Ovary (tissue), 9 donors: Measurements from ENCODE around the gene RHEB. TPM values are rescaled to one million over a fixed set of nuclear protein-coding genes. Genes with fewer than 3 reads are reported as not detected.

Source experiments
- DNase-seq, 5 donors: peaks; one replicate each; pipeline ENCODE4 v3.0.0-alpha.2; 2019 to 2020
- H3K27ac ChIP-seq, 2 donors: fragments of 200-600 bp; one replicate each; pipeline versions ENCODE4 v1.5.1 to v1.8.0; 2019 to 2022
- H3K27me3 ChIP-seq: fragments of 200-600 bp; one replicate; pipeline ENCODE4 v1.8.0; 2022
- H3K36me3 ChIP-seq: fragments of 200-600 bp; sonication (generic); one replicate; pipeline ENCODE4 v1.5.1; 2019
- H3K4me1 ChIP-seq: one replicate; pipeline ENCODE4 v1.8.1; 2013; ENCODE audit warnings: mild to moderate bottlenecking, moderate library complexity; ENCODE audit not compliant: insufficient read depth
- H3K4me3 ChIP-seq: fragments of 200-600 bp; sonication (generic); one replicate; pipeline ENCODE4 v1.5.1; 2017
- H3K9me3 ChIP-seq, 2 donors: fragments of 200-600 bp in 1 of 2; sonication (generic) in 1 of 2; one replicate each; pipeline versions ENCODE4 v1.5.1 to v1.8.1; 2013 to 2019; ENCODE audit warnings: mild to moderate bottlenecking in 1 of 2, moderate library complexity in 1 of 2
- CTCF ChIP-seq, 3 donors: fragments of 450-650 bp in 2 of 3; fragments of 200-600 bp in 1 of 3; IDR thresholded peaks; one replicate each; pipeline versions ENCODE4 v1.5.1 to v1.8.0; 2016 to 2022; ENCODE audit warnings: antibody characterized with exemption in 3 of 3, mild to moderate bottlenecking in 1 of 3
- EP300 ChIP-seq: sonication (generic); formaldehyde crosslinking; IDR thresholded peaks from one replicate; pipeline ENCODE4 v1.6.1; 2017; ENCODE audit warnings: antibody characterized with exemption
- POLR2A ChIP-seq: fragments of 450-650 bp; IDR thresholded peaks from one replicate; pipeline ENCODE4 v1.6.1; 2017; ENCODE audit warnings: antibody characterized with exemption, mild to moderate bottlenecking, moderate library complexity
- WGBS, 3 donors: extraction: QIAGEN DNeasy Blood & Tissue Kit in 1 of 3; methylation state at CpG; one replicate each; pipeline versions ENCODE4 v1.1.5 to v1.1.7; 2013 to 2017; 5-methylcytosine and 5-hydroxymethylcytosine counted together
- intact Hi-C, 4 donors: fragments of 100-400 bp; cut with DNase I; formaldehyde crosslinking; loops; one replicate each; pipeline versions ENCODE4 v1.11.0 to v1.15.1; 2022 to 2023
- polyA plus RNA-seq, 2 donors: library from polyadenylated mRNA; stranded (reverse); fragments of 200-250 nt in 1 of 2; fragments of 350-450 nt in 1 of 2; fragmentation: Illumina TruSeq in 1 of 2; extraction: RNeasy Lipid Tissue Mini Kit (QIAGEN cat#74804) in 1 of 2; gene quantifications; one replicate each; pipeline ENCODE4 v1.2.3, GENCODE V29; 2013 to 2014
- total RNA-seq, 7 donors: library from RNA; depleted of rRNA in 2 of 7; stranded (reverse); fragments of >200 nt in 2 of 7; fragmentation: NEBNext Ultra II Directional in 3 of 7; extraction: Animal tissue kit (Norgen Biotek cat#: 25700) in 3 of 7; gene quantifications; one replicate each; pipeline versions ENCODE4 v1.1.0 to v1.2.4, GENCODE V29; 2016 to 2023
- donor health status: DM: no; HTN: no; CAD: no; lungs with moderate emphysema.
- donor health status: DM: no; HTN: no; CAD: no.
- donor health status: Bipolar disorder and iron deficiency.
- donor health status: DM: yes; HTN: yes; CAD: no.
- donor health status: DM: no; HTN: no; CAD: no.
- donor health status: DM: yes; HTN: yes; CAD: no.

The RHEB gene
- total and polyA plus RNA-seq, 9 donors, result 77.6 to 167 (median 91.8) TPM

DNA sequence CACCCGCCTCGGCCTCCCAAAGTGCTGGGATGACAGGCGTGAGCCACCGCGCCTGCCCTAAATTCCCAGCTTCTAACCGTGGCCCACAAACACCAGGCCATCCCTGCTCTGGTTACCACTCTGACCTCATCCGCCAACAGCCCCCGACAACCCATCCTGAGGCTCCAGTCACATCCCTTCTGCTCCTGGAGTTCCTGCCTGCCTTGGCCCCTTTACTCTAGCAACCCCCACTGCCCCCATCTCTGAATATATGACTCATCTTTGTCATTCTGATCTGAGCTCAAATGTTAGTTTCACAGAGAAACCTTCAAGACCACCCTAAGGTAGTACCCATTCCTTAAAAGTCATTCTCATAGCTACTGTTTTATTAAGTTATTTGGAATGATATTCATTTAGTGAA, 26.6 kb downstream of the RHEB start:
- Histone ChIP-seq H3K36me3 (no peaks in the 10 kb centered on the region), H3K27ac (no peak overlapping the region), H3K27me3 (no peaks in the 10 kb centered on the region), H3K4me1 (peaks cover 8% of the 10 kb centered on the region), H3K9me3 (no peaks in the 10 kb centered on the region), H3K4me3 (no peak overlapping the region)
- DNase-seq, result no peak
- intact Hi-C loops, result no loop called here
- TF ChIP-seq POLR2A, result no peak
- TF ChIP-seq EP300, result no peak
- TF ChIP-seq CTCF (IDR thresholded peaks at IDR 0.05), result no peak
- 96 to 98% (median 96%) methylated on average over 8 of the region's 8 CpGs for WGBS, 3 donors

GRCh38 chr7:151491859-151492258, 27.8 kb downstream of the RHEB start:
- no peak overlapping the region for H3K27ac ChIP-seq
- H3K27me3 ChIP-seq, result no peaks in the 10 kb centered on the region
- H3K36me3 ChIP-seq, result no peaks in the 10 kb centered on the region
- peaks cover 8% of the 10 kb centered on the region for H3K4me1 ChIP-seq
- no peak overlapping the region for H3K4me3 ChIP-seq
- intact Hi-C loops, result no loop called here
- TF ChIP-seq POLR2A (no peak), EP300 (no peak), CTCF (IDR thresholded peaks at IDR 0.05) (no peak)
- WGBS, 3 donors, result 71 to 90% (median 79%) methylated on average over 3 of the region's 3 CpGs
- H3K9me3 ChIP-seq, result no peaks in the 10 kb centered on the region
- DNase-seq, result no peak

DNA sequence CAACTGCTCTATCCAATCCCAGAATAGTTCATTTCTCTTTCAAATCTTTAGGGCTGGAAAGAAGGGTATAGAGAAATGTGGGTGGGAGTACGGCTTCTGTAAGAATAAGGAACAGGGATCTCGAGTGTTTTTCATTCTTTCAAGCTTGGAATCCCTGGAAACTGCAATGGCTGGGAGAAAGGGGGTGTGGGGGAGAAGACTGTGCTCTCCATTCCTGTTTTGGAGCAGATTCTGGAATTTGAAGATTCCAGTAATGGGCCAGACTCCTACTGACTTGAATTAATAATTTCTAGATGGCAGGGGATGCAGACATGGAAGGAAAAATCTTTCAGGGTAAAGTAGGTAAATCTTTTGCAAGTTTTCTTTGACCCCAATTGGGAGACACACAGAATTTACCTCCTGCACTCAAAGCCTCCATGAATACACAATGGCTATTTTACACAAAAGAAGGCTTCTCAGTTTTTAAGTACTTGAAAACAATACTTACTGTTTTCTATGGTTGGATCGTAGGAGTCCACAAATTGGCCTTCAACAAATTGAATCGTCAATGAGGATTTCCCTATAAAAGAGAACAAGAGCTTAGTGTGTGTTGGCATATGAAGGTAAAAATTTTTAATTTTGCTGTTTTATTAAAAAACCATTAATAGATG, 29.1 kb downstream of the RHEB start:
- TF ChIP-seq EP300 (no peak), POLR2A (no peak)
- Histone ChIP-seq H3K4me3 (no peak overlapping the region), H3K27ac (no peak overlapping the region), H3K36me3 (no peaks in the 10 kb centered on the region), H3K9me3 (no peaks in the 10 kb centered on the region), H3K27me3 (no peaks in the 10 kb centered on the region), H3K4me1 (peaks cover 3% of the 10 kb centered on the region)
- 43 to 49% (median 47%) methylated on average over 4 of the region's 4 CpGs for WGBS, 3 donors
- intact Hi-C loops, result no loop called here
- DNase-seq, result no peak

DNA sequence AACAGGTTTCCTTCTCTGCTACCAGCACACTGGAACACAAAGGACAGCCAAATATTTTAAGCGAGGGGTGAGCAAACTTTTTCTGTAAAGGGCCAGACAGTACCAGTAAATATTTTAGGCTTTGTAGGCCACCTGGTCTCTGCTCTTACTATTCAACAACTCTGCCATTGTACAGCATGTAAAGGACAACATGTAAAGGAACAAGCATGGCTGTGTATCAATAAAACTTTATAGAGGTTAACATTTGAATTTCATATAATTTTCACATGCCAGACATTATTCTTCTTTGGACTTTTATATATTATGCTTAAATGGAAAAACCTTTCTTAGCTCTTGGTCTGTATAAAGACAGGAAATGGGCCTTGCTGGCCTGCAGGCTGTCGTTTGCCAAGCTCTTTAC, 30.2 kb downstream of the RHEB start:
- Histone ChIP-seq H3K36me3 (no peaks in the 10 kb centered on the region), H3K27me3 (no peaks in the 10 kb centered on the region), H3K27ac (no peak overlapping the region), H3K4me3 (no peak overlapping the region), H3K9me3 (no peaks in the 10 kb centered on the region), H3K4me1 (peaks cover 2% of the 10 kb centered on the region)
- DNase-seq, result no peak
- intact Hi-C loops, result no loop called here
- 56 to 67% (median 56%) methylated on average over 2 of the region's 2 CpGs for WGBS, 3 donors
- TF ChIP-seq POLR2A, result no peak
- no peak for TF ChIP-seq EP300
- no peak for TF ChIP-seq CTCF (IDR thresholded peaks at IDR 0.05)

GRCh38 chr7:151488096-151488495, 31.6 kb downstream of the RHEB start:
- intact Hi-C loops, result no loop called here
- Histone ChIP-seq H3K27ac (no peak overlapping the region), H3K9me3 (no peaks in the 10 kb centered on the region), H3K27me3 (no peaks in the 10 kb centered on the region), H3K36me3 (no peaks in the 10 kb centered on the region), H3K4me3 (no peak overlapping the region), H3K4me1 (no peaks in the 10 kb centered on the region)
- no peak for DNase-seq
- TF ChIP-seq CTCF (IDR thresholded peaks at IDR 0.05), result no peak
- TF ChIP-seq POLR2A, result no peak
- no peak for TF ChIP-seq EP300
